Stimulated activated CD4-positive, alpha-beta T cell treated with anti-CD3 and anti-CD28 coated beads, Interleukin-15, amount 100 ng/mL, for 24 hours (primary cell): ENCODE measurements around the gene KAT6B.

ENCODE experiments used
- DNase-seq: peaks from one replicate; pipeline ENCODE4 v3.0.0-alpha.2; 2020

The KAT6B gene

DNA sequence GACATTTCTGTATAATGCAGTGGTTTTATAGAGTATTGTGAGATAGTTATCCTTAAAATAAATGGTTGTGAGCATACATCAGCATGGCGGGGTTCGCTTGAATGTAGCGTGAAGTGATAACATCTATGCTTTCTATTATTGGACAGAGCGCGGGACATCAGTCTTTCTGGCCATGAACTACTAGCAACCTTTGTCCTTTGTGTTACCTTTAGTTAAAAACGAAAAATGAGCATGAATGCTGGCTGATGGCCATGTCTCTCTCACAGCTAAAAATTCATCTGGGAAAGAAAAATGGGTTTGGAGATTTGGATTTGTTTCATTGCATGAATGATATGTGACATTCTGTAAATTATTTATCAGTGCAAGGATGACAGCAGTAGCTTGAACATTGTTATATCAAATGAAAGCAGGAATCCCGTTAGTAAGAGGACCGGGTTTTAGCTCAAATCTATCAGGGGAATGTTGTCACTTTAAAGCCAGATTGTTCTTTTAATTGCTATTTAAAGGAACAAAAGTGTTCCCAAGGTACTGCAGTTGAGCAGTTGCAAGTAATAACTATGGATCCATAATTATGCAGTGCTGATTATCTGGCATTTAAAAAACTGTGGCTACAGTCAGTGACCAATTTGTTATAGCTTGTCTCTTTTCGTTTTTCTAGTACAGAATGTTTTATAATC is 131.0 kb downstream of the KAT6B start:
- no peak for DNase-seq

DNA sequence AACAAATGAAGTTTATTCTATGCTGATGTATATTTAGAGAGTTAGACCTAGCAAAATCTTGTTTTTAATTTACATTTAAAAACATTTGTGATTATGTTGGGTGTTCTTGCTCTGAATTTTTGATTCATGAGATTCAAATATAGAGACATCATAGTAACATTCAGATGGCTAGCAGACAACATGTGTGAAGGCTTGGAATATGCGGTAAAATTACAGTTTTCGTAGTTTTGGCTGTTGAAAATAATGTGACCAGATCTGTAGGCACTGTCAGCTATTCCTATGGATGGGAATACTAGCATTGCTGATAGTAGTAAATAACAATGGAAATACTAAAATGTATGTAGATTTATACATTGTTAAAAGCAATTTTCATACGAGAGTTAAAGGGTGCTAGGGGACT is 131.9 kb downstream of the KAT6B start:
- no peak for DNase-seq

DNA sequence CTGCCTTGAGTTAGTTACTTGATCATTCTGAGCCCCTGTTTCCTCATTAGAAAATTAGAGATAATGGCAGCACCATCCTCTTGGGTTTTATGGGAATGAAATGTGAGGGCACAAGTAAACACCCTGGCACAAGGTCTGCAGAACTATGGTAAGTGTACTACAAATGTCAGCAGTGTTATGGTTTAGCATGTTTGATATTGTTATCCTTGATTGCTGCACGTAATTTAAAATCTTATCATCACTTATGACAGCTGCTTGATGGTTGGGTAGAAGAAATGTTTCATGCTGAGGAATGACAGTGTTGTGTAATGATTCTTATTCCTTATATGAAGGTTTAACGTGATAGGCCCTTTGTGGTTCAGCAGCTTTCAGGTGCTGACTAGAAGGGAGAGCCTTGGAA is 134.3 kb downstream of the KAT6B start:
- DNase-seq = no peak

DNA sequence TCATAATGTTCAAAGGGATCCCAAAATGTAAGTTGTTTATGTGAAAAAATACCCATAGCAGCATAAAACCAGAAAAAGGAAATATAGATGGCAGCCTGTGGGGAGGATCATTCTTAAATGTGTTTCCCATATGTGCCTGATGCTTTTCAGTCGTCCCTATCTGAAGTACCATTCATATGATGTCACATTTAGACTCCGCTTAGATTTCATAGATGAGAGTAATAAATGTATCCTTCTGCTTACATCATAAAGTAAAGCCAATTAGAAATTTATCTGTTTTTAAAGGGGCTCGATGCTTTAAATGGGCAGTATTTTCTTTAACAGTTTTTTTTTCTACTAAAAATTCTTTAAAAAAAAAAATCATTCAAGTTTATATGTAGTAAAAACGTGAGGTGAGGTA is 136.1 kb downstream of the KAT6B start:
- DNase-seq = no peak

DNA sequence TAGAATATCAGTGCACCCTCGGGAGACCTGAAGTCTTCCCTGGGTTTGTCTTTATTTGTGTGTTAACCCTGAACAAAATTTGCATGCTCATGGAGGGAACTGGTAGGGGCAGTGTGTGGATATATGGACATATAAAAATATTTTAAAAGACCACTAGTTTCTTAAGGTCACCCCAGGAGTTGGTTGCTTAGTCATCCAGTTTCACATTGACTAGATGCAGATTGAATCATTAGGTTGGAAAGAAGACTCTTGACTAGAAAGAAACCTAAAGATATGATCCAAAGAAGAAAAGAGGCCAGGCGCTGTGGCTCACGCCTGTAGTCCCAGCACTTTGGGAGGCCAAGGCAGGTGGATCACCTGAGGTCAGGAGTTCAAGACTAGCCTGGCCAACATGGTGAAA is 137.1 kb downstream of the KAT6B start:
- no peak for DNase-seq

DNA sequence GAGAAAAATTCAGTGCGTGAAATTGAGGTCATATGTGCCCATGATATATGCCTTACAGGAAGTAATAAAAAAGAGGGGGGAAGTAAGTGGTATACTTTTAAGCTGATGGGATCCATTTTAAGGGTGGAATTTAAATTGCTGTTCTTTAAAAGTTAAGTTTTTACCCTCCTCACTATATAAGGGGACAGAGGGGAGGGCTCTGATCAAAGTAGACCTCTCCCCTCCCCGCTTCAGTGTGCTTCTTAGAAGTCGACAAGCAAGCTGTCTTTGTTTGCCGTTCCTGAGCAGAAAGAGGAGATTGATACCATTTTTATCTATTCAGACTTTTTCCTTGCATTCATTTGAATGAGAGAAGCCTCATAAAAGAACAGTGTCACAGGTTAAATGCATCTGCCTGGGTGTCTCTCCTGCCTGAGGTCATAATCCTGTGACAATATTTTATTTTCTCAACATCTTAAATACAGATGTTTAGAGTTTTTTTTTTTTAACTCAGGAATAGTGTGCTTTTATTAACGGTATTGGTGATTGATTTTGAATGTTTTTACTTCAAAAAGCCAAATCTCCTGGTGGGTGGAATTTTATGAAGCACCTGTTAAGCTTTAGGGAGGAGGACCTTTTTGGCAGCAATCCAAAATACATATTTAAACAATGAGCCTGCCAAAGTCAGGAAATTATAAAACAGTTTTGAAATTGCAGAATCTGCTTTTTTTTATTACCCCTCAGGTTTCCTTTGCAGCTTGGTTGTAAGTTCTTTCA is 141.7 kb downstream of the KAT6B start:
- DNase-seq = no peak

DNA sequence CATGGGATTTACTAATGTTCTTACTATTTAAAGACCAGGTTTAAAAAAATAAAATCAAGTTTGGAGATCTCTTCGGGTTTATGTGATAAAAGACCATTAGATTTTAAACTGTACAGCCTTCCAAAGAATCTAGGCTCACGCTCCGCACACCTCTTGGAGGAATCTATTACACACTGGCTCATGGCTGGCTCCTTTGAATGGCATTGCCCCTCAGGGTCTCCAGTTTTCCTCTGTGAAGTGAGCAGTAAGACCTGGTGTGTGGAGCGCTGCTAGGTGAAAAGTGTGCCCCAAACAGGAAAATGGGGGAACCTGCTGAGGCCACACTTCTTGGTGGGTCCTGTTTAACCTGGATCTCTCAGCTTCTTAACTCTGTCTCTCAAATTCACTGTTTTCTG is 142.3 kb downstream of the KAT6B start:
- DNase-seq = no peak

DNA sequence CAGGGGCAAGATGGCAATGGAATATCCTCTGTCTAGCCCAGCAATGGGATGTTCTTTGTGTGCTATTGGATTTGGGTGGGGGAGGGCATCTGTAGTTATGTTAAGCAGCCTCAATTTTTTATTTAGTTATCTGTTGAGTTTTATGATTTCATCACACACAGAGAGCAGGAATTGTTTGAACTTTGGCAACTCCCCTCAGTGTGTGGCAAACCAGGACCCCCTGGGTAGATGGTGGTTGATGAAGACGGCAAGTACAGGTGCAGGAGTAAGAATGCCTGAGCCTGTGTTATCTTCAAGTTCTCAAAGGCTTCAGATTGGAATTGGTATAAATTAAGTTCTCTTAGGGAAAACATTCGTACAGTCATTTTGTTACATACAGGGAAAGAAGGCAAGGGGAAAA is 142.7 kb downstream of the KAT6B start:
- no peak for DNase-seq

DNA sequence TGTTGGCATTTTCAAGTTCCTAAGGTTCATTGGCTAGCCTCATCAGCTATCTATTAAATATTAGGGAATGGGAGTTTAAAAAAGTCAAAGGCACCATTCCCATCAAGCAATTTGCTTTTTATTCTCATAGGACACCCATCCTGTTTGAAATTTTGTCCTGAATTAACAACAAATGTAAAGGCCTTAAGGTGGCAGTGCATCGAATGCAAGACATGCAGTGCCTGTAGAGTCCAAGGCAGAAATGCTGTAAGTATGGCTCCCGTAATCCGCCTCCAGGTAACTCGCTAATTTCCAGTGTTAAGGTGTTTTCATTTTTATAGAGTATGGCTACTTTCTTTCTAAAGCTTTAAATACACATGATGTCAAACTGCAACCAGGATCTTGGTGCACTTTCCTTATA is 143.1 kb downstream of the KAT6B start:
- DNase-seq = no peak

DNA sequence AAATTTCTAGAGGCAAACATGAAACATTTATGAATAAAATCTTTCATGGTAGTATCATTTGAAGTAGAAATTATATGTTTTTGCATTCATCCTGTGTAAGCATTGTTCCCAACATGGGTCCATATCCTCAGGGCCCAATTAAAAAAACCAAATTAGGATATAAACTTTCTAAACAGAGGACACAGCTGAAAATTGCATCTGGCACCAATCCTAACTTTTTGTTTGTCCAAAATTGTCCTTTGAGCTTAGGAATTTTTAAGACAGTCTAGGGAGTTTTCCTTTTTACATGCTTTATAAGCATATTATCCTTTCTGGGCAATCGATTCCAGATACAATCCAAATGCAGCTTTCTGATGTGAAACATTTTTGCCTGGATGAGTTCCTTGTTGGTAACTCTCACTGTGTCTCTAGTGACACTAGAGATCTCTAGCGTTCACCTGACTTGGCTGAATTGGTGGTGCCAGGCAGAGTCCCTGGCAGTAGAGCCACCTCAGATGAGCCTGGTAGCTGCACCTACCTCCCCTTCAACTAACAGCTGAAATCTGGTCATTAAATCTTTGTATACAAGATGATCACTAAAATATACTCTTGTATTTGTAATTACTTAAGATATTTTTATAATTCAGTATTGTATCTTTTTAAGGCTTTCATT is 147.5 kb downstream of the KAT6B start:
- no peak for DNase-seq

DNA sequence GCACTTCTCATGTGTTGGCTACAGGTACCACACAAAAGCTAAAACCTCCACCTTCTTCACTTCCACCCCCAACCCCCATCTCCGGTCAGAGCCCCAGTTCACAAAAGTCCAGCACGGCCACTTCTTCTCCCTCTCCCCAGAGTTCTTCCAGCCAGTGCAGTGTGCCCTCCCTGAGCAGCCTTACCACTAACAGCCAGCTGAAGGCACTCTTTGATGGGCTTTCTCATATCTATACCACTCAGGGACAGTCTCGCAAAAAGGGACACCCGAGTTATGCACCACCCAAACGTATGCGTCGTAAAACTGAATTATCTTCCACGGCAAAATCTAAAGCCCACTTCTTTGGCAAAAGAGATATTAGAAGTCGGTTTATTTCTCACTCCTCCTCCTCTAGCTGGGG is 149.4 kb downstream of the KAT6B start:
- DNase-seq = no peak

DNA sequence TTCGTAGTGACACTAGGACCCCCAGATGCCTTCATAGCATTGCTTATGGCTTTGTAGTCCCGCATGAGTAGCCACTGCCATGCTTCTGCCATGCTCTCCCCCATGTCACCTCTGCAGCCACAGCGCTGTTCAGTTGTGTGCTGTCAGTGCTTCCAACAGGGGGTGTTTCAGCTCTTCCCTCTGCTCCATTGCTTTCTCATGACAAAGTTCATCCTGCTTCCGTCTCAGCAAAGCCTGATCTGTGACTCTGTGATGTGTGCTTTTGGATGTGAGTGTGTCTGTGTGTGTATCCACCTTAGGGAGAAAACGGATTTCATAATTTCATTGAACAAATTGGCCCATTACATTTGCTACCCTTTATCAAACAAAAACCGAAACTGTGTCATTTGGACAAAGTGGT is 150.2 kb downstream of the KAT6B start:
- no peak for DNase-seq

DNA sequence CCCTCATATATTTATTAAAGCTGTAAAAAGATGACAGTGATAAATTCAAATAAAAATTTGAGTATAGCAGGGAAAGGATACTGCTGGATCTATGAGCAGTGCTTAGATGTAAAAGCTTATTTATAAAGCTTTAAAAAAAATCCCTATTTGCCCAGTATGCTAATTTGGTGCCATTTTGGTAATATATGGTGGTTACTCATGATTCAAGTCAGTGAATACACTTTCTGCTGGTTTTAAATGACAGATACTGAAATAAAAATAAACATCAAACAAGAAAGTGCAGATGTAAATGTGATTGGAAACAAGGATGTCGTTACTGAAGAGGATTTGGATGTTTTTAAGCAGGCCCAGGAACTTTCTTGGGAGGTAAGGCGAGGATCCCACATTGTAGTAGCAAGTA is 150.7 kb downstream of the KAT6B start:
- DNase-seq = no peak

DNA sequence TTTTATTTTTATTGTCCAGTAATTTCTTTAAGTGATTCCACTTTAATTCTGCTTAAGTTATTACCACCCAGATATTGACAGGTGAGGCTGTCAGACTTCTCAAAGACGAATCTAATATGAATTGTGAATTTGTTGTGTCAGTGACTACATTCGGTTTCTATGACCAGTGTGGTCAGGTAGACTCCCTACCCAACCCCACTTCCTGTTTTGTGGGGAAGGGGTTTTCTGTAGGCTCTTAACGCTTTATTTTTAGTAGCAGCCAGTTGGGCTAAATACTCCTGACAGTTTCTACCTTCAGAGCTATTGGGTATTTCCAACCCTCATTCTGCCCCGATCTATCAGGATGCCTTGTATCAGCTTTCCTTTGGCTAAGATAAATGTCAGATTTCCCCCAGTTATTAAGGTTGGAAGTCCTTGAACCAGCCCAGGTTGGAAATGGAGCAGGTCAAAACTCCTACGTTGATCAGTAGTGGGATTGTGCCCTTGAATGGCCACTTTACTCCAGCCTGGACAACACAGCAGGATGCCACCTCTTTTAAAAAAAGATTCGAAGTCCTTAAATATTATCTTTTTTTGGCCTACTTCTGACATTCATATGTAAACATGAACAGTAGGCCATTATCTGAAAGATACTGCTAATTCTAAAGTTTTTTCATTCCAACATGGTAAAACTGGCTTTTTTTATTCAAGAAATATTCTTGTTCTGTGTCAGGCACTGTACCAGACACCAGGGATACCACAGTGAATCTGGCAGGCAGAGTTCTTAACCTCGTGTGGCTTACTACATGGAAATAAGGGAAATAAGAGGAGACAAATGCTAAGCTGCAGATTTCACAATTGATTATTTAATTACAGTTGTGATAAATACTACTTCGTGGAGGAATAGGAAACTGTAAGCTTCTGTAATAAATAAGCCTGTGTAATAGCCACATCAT is 151.8 kb downstream of the KAT6B start:
- peak; percentile 37 for DNase-seq

DNA sequence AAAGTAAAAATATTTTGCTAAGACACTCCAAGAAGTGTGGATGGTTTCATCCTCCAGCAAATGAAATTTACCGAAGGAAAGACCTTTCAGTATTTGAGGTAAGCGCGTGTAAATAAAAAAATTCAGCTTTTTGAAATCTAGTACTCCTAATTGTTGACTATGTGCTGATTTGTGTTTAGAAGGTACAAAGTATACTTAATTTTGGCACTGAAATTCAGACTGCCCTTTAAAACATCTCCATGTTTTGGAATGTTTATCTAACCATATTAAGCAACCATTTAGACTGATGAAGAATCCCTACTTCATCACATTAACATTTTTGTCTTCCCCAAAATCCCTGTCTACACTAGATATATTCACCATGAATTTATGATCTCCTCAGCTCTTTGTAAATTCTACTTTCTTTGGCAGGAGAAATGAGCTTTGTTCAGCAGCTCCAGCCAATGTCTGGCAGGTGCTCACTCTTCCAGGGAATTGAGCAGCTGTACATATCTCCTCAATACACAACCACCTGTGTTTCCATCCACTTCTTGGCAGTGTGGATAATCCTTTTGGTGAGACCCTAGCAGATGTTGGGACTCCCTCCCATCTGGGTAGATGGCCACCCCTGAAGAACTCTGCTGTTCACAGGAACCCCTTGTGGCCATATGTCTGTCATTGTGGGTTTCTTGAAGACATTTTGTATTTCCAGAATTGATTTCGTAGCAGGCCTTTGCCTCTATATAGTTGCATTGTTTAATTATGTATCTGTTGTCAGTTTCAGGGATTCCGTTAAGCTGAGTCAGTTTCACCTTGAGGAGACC is 155.6 kb downstream of the KAT6B start:
- DNase-seq = no peak

DNA sequence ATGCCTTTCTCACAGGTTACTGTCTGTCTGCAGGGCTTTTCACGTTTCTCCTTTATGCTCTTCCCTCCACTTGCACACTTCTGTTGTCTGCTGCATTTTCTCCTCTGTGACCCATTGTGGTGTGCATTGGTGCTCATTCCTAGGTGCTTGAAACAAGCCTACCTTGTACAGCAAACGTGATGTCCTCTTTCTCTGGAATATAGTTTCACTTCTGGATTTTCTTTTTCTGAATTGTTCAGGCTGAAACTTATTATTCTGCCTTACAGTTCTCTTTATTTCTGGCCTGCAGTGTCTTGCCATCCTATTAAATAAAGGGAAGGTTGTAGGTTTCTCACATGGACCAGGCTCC is 156.2 kb downstream of the KAT6B start:
- DNase-seq = no peak

DNA sequence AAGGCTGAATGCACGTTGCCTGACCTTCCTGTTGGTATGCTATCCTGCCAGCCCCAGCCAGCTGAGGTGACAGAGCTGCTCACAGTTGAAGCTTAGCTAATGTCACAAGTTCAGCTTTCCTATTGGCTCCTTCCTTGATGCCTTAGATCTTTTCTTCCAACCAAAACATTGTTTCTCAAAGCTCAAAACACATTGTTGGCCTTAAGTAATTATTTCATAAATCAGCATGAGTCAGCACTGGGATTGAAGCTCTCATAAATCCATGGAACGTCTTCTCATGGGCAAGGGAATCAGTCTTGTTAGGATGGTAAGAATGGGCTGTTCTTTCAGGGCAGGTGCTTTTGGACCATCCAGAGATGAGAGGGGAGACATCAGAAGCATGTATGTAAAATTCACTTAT is 157.0 kb downstream of the KAT6B start:
- no peak for DNase-seq

DNA sequence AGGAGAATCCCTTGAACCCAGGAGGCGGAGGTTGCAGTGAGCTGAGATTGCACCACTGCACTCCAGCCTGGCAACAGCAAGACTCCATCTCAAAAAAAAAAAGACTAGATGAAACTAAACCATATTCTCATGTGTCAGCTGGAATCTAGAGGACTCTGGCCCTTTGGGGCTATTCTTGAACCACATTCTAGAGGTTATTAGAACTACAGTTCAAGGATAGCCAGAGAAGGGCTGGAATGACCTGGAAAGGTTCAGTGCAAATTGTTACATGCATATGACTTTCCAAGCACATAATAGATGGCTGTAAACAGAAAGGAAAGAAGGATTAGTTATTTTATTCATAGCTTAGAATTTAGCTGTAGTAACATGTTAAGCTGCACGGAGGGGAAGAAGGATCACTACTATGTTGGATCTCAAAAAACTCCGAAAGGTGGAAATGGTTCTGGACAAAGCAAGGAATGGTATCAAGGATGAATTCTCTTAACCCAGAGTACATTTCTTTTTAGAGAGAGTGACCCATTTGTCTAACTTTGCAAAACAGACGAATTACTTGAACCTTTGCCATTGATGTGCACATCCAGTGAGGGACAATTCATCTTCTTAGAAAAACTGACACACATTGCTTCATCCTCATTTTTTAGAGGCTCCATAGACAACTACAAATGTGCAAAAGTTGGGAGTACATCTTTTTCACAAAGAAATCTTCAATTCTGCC is 161.1 kb downstream of the KAT6B start:
- DNase-seq = no peak

DNA sequence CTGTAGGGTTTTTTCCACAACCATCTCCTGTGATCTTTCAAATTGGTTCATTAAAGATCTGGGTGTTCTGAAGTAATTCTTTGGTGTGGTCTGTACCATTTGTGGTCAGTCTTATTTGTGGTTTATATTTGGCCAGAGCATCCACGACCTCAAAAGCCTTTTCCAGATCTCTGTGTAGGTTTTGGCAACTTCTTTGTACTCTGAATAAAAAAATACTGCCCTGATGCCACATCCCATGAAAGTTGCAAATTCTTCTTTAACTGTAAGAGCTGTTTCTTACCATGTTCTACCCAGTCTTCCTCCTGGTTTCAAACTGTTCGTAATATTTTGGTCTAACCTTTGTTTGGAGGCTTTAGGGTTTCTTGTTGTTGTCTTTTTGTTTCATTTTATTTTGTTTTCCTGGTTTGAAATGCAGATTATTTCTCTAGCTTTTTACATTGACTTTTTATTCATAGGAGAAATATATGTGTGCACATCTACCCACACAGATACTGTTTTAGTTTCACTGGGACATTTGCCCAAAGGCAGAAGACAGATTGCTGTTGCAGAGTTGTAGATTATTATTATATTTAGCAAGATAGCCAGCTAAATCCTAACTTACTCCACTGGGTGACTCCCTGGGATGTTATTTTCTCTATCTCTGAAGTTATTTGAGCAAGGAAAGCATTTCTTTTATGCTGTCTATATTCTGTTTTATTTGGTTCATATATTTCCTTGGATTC is 161.8 kb downstream of the KAT6B start:
- no peak for DNase-seq

DNA sequence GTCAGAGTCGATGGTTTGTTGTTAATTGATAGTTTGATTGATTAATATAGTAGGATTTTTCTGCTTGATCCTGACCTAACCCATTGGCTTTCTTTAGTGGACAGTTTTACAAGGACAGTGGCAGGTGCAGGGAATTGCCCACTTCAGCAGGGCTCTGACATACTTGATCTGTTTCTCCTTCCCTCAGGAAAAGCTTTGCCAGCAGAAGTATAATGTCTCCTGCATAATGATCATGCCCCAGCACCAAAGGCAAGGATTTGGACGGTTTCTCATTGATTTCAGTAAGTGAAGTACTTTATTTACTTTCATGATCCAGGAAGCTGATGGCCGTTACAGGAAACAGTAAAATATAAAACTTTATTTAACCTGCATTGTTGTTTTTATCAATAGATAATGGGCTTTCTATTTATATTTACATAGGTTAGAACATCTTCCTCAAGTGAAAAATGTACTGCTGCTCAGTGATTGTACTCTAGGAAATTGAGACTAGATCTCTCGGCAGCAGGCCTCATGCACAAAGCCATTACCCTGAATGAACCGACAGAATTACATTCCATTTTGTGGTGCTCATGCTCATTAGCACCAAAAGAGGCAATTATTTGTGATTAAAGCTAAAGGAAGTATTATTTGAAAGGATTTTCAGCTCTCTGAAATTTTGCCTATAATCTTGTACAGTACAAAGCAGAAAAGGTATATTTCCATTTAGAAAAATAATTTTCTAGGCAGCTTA is 162.6 kb downstream of the KAT6B start:
- no peak for DNase-seq
